Tongue (tissue), 3 donors: ENCODE measurements around the gene SLITRK2. TPM values are rescaled to one million over a fixed set of nuclear protein-coding genes. Genes with fewer than 3 reads are reported as not detected.

Experiments used
- DNase-seq: peaks from one replicate; pipeline ENCODE4 v3.0.0-alpha.2; 2015
- small RNA-seq: library from RNA; depleted of rRNA; stranded (forward); fragments of <200 nt; gene quantifications from one replicate; pipeline ENCODE3, GENCODE V24; 2014; ENCODE audit warnings: low replicate concordance
- total RNA-seq: library from RNA; depleted of rRNA; stranded (reverse); fragments of >200 nt; gene quantifications from one replicate; pipeline ENCODE4 v1.2.3, GENCODE V29; 2014

Gene SLITRK2
- total RNA-seq, 1 donor from 2014 or later: 1.2 TPM

DNA sequence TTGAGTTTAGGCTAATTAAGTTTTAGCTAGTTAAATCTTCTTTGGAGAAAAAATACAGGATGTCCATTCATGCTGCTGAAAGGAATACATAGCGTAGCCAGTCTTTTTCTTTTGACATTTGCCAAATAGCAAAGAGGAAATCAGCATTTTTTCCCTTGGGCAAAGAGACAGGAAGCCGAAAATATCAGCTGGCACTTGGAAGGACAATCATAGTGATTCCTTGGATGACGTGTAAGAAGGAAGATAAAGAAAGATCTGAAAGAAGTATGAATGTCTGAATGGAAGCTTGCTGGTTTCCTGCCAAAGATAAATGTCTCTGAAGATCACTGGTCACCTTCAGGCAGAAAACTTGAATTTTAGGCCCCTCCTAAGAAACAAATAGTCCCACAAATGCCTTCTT is 44.2 kb downstream of the SLITRK2 start:
- DNase-seq: no peak

DNA sequence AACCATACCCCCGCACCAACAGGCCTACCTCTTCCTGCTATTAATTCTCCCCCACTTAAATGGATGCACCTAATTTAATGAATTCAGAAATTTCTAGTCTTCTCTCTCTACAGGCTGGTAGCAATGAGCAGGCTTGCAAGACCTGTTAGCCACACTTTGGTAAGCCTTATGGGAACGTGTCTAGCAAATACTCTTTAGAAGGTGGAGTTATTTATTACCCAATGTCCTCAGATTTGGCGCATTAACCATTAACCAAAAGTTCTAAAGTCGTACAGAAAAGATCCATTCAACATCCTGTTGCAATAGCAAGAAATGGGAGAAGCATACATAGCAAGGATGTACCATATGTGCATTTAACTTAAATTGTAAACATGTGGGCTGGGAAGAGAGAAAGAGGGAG is 47.5 kb downstream of the SLITRK2 start:
- no peak for DNase-seq

Small RNA genes lying within 50 kb of the gene (small RNA-seq; reads per million reads assigned to genes)
- not detected for gene AL109653.1
